Measurements from ENCODE around the gene MTHFD2L. TPM values are rescaled to one million over a fixed set of nuclear protein-coding genes. Genes with fewer than 3 reads are reported as not detected.
"Not testable (repeated sequence)": the region's sequence is repeated elsewhere in the genome, so short reads cannot be mapped to it uniquely, and the experiment has no call there.

The MTHFD2L gene
- total and polyA plus RNA-seq, 2 donors (not counting 3 experiments of a cell fraction or from before 2014, with no cell fraction given), result 6.9 to 15.2 TPM

GRCh38 chr4:74130843-74131242 is 27.1 kb upstream of the MTHFD2L start:
- ChIA-PET CTCF (interaction anchor here (2.6 kb wide), 1 partner anchor 469 kb away, joined by 6 read pairs; no protein-coding TSS in a partner anchor), POLR2A (interaction anchor here (0.7 kb wide), 1 partner anchor 462 kb away, joined by 3 read pairs; no protein-coding TSS in a partner anchor)
- H3K4me2 ChIP-seq (ENCODE audit: insufficient read depth, low read length); DNase-seq (ENCODE audit: low read depth, low spot score); H4K20me1 ChIP-seq (replicated peaks; ENCODE audit: control insufficient read depth, extremely low read depth, insufficient read depth, low read length); FAIRE-seq; H3K9ac ChIP-seq (replicated peaks; ENCODE audit: extremely low read depth, insufficient read depth, low read length); H3K4me1 ChIP-seq (ENCODE audit: control insufficient read depth, extremely low read depth, insufficient read depth, low read length); H3K9me1 ChIP-seq (replicated peaks; ENCODE audit: control insufficient read depth, extremely low read depth, insufficient read depth, low read length); dilution Hi-C loops (cut with MboI; ENCODE audit: extremely low pct_ligation_motif_present, low sequenced_read_pairs); H2AFZ ChIP-seq (ENCODE audit: low read depth, low read length); H3K27me3 ChIP-seq (ENCODE audit: control insufficient read depth in 2 of 2, insufficient read depth in 2 of 2, low read length in 2 of 2); H3K4me3 ChIP-seq (replicated peaks in 1 of 3; ENCODE audit: insufficient read depth in 1 of 3, low read depth in 1 of 3, low read length in 3 of 3); H3K79me2 ChIP-seq (ENCODE audit: control insufficient read depth, insufficient read depth, low read length); H3K9me3 ChIP-seq (replicated peaks; ENCODE audit: control insufficient read depth, insufficient read depth, low read length); H3K36me3 ChIP-seq (ENCODE audit: control insufficient read depth in 2 of 2, extremely low read depth in 1 of 2, insufficient read depth in 2 of 2, low read length in 2 of 2); H3K27ac ChIP-seq (ENCODE audit: insufficient read depth, low read depth, low read length); BruUV-seq (replicated peaks): not testable (repeated sequence)
- intact Hi-C loops (cut with micrococcal nuclease), result loop anchor here (5.0 kb wide), 1 partner anchor 789 kb away; no protein-coding TSS in a partner anchor

DNA sequence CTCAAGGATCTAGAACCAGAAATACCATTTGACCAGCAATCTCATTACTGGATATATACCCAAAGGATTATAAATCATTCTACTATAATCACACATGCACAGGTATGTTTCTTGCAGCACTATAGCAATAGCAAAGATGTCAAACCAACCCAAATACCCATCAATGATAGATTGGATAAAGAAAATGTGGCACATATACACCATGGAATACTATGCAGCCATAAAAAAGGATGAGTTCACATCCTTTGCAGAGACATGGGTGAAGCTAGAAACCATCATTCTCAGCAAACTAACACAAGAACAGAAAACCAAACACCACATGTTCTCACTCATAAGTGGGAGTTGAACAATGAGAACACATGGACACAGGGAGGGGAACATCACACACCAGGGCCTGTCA is 25.7 kb upstream of the MTHFD2L start:
- H2AFZ ChIP-seq (ENCODE audit: low read depth, low read length); H3K36me3 ChIP-seq (ENCODE audit: control insufficient read depth in 2 of 2, extremely low read depth in 1 of 2, insufficient read depth in 2 of 2, low read length in 2 of 2); dilution Hi-C loops (cut with MboI; ENCODE audit: extremely low pct_ligation_motif_present, low sequenced_read_pairs); H3K9me3 ChIP-seq (replicated peaks; ENCODE audit: control insufficient read depth, insufficient read depth, low read length); H3K4me3 ChIP-seq (replicated peaks in 1 of 3; ENCODE audit: insufficient read depth in 1 of 3, low read depth in 1 of 3, low read length in 3 of 3); H3K9ac ChIP-seq (replicated peaks; ENCODE audit: extremely low read depth, insufficient read depth, low read length); FAIRE-seq; POLR2A ChIA-PET; H3K27me3 ChIP-seq (ENCODE audit: control insufficient read depth in 2 of 2, insufficient read depth in 2 of 2, low read length in 2 of 2); BruUV-seq (replicated peaks); H3K79me2 ChIP-seq (ENCODE audit: control insufficient read depth, insufficient read depth, low read length); H3K9me1 ChIP-seq (replicated peaks; ENCODE audit: control insufficient read depth, extremely low read depth, insufficient read depth, low read length); H3K27ac ChIP-seq (ENCODE audit: insufficient read depth, low read depth, low read length); DNase-seq (ENCODE audit: low read depth, low spot score); H4K20me1 ChIP-seq (replicated peaks; ENCODE audit: control insufficient read depth, extremely low read depth, insufficient read depth, low read length); H3K4me1 ChIP-seq (ENCODE audit: control insufficient read depth, extremely low read depth, insufficient read depth, low read length); H3K4me2 ChIP-seq (ENCODE audit: insufficient read depth, low read length): not testable (repeated sequence)
- CTCF ChIA-PET, result interaction anchor here (1.6 to 4.9 kb wide), 7 partner anchors 33 to 560 kb away, joined by 3 to 95 read pairs (median 55); partner anchors contain the start of genes CXCL2 and CXCL3
- intact Hi-C loops (cut with micrococcal nuclease), result loop anchor here (5.0 kb wide), 1 partner anchor 790 kb away; no protein-coding TSS in a partner anchor
